Endothelial cell of umbilical vein (primary cell): ENCODE measurements around the gene CDK15. TPM values are rescaled to one million over a fixed set of nuclear protein-coding genes. Genes with fewer than 3 reads are reported as not detected.

ENCODE experiments used
- BruUV-seq: library from RNA; stranded (reverse); fragments of 400-500 nt; replicated peaks from 2 replicates; lab custom pipeline; 2021; lab: Mats Ljungman, UMichigan
- CTCF ChIA-PET: fragments of 300-600, 350-600 bp; sonication (Branson Sonifier 250); formaldehyde crosslinking; loops from one replicate; lab custom pipeline; 2021; ENCODE audit warnings: antibody characterized with exemption, inconsistent platforms; lab: Charles Lee
- POLR2A ChIA-PET: fragments of 300-600, 350-600 bp; sonication (Branson Sonifier 250); formaldehyde crosslinking; loops from one replicate; lab custom pipeline; 2021; ENCODE audit warnings: antibody characterized with exemption, inconsistent platforms; lab: Charles Lee
- DNase-seq: peaks from one replicate; pipeline ENCODE4 v3.0.0-alpha.2; 2011; ENCODE audit warnings: low read depth, low spot score
- FAIRE-seq: peaks from 2 replicates; lab custom pipeline; 2011; peaks lifted over from hg19 to GRCh38; lab: Jason Lieb, UNC
- H2AFZ ChIP-seq: 2 replicates; pipeline ENCODE4 v1.6.0; 2012; ENCODE audit warnings: low read depth, low read length, control low read depth, inconsistent platforms
- H3K27ac ChIP-seq: 2 replicates; pipeline ENCODE4 v1.5.1; 2011; ENCODE audit warnings: low read depth, mild to moderate bottlenecking, control low read depth, low read length, moderate library complexity; ENCODE audit not compliant: insufficient read depth
- H3K27me3 ChIP-seq, 2 experiments: 2 replicates each; pipeline versions ENCODE4 v1.6.0 to v1.6.1; 2011; ENCODE audit warnings: low read length in 2 of 2, mixed read lengths in 1 of 2; ENCODE audit not compliant: control insufficient read depth in 2 of 2, insufficient read depth in 2 of 2
- H3K36me3 ChIP-seq, 2 experiments: 2 replicates in 1 of 2; 3 replicates in 1 of 2; pipeline ENCODE4 v1.5.1; 2011; ENCODE audit warnings: low read length in 2 of 2, mild to moderate bottlenecking in 1 of 2, moderate library complexity in 1 of 2; ENCODE audit not compliant: control insufficient read depth in 2 of 2, insufficient read depth in 2 of 2; ENCODE audit errors: extremely low read depth in 1 of 2
- H3K4me1 ChIP-seq: 3 replicates; pipeline ENCODE4 v1.5.1; 2011; ENCODE audit warnings: mild to moderate bottlenecking, low read length; ENCODE audit not compliant: control insufficient read depth, insufficient read depth; ENCODE audit errors: extremely low read depth
- H3K4me2 ChIP-seq: 2 replicates; pipeline ENCODE4 v1.6.1; 2011; ENCODE audit warnings: low read length, control low read depth, mixed read lengths; ENCODE audit not compliant: insufficient read depth
- H3K4me3 ChIP-seq, 3 experiments: fragments of 200-600 bp in 1 of 3; sonication (generic), shearing (Covaris generic) in 1 of 3; replicated peaks in 1 of 3; 2 replicates each; pipeline ENCODE4 v1.5.1; 2011 to 2016; ENCODE audit warnings: control low read depth in 3 of 3, low read length in 3 of 3, mild to moderate bottlenecking in 2 of 3, inconsistent platforms in 1 of 3, low read depth in 1 of 3, moderate library complexity in 1 of 3; ENCODE audit not compliant: insufficient read depth in 1 of 3
- H3K79me2 ChIP-seq: 2 replicates; pipeline ENCODE4 v1.6.0; 2012; ENCODE audit warnings: low read length, inconsistent platforms; ENCODE audit not compliant: control insufficient read depth, insufficient read depth
- H3K9ac ChIP-seq: replicated peaks from 2 replicates; pipeline ENCODE3; 2011; ENCODE audit warnings: low read length, control low read depth; ENCODE audit not compliant: insufficient read depth; ENCODE audit errors: extremely low read depth
- H3K9me1 ChIP-seq: replicated peaks from 3 replicates; pipeline ENCODE4 v1.6.0; 2011; ENCODE audit warnings: mild to moderate bottlenecking, low read length; ENCODE audit not compliant: control insufficient read depth, insufficient read depth; ENCODE audit errors: extremely low read depth
- H3K9me3 ChIP-seq: replicated peaks from 2 replicates; pipeline ENCODE4 v1.5.1; 2012; ENCODE audit warnings: low read length, inconsistent platforms; ENCODE audit not compliant: control insufficient read depth, insufficient read depth
- H4K20me1 ChIP-seq: replicated peaks from 2 replicates; pipeline ENCODE3; 2011; ENCODE audit warnings: mild to moderate bottlenecking, low read length; ENCODE audit not compliant: control insufficient read depth, insufficient read depth; ENCODE audit errors: extremely low read depth
- CTCF ChIP-seq, 2 donors: IDR thresholded peaks; 1 replicate in 1 of 2; 2 replicates in 1 of 2; pipeline ENCODE4 v1.5.1; 2011; ENCODE audit warnings: low read length in 2 of 2, mild to moderate bottlenecking in 2 of 2, moderate library complexity in 2 of 2, control low read depth in 1 of 2, inconsistent platforms in 1 of 2, low read depth in 1 of 2; ENCODE audit not compliant: insufficient read depth in 1 of 2; ENCODE audit errors: extremely low read depth in 1 of 2
- EZH2 ChIP-seq: IDR thresholded peaks from 2 replicates; pipeline ENCODE4 v1.6.1; 2012; ENCODE audit warnings: borderline replicate concordance, low read depth, mild to moderate bottlenecking, moderate library complexity, low read length, inconsistent platforms; ENCODE audit not compliant: severe bottlenecking
- FOS ChIP-seq: IDR thresholded peaks from 2 replicates; pipeline ENCODE4 v1.6.1; 2011; ENCODE audit warnings: mild to moderate bottlenecking, low read length, moderate library complexity, borderline replicate concordance; ENCODE audit not compliant: insufficient read depth
- GATA2 ChIP-seq: IDR thresholded peaks from 2 replicates; pipeline ENCODE4 v1.7.0; 2011; ENCODE audit warnings: low read depth, mild to moderate bottlenecking, moderate library complexity, mixed read lengths, low read length; ENCODE audit not compliant: insufficient read length, insufficient read depth
- JUN ChIP-seq: IDR thresholded peaks from 2 replicates; pipeline ENCODE4 v1.6.1; 2011; ENCODE audit warnings: borderline replicate concordance, low read depth; ENCODE audit not compliant: insufficient read length, insufficient read depth
- MYC ChIP-seq: IDR thresholded peaks from one replicate; pipeline ENCODE4 v1.6.1; 2011; ENCODE audit warnings: mild to moderate bottlenecking, low read depth, low read length
- POLR2A ChIP-seq: IDR thresholded peaks from 2 replicates; pipeline ENCODE4 v1.6.1; 2012; ENCODE audit warnings: low read depth, mild to moderate bottlenecking, control low read depth, low read length
- POLR2AphosphoS5 ChIP-seq: IDR thresholded peaks from 2 replicates; pipeline ENCODE4 v1.6.1; 2012; ENCODE audit warnings: low read depth, mild to moderate bottlenecking, control low read depth, low read length, moderate library complexity; ENCODE audit not compliant: insufficient read depth
- dilution Hi-C: fragments of 300-500 bp; cut with MboI; formaldehyde crosslinking; loops from one replicate; pipeline ENCODE4 v1.15.0; 2019; ENCODE audit warnings: low sequenced_read_pairs; ENCODE audit not compliant: extremely low pct_ligation_motif_present
- intact Hi-C: fragments of 100-400 bp; cut with micrococcal nuclease; formaldehyde crosslinking; loops from one replicate; pipeline ENCODE4 v1.10.0; 2022
- polyA plus RNA-seq, 4 experiments: library from polyadenylated mRNA; depleted of rRNA in 3 of 4; stranded (reverse) in 3 of 4; unstranded in 1 of 4; fragments of >200 nt; gene quantifications; 2 replicates each; pipeline versions ENCODE4 v1.2.1 to v1.2.3, GENCODE V29; 2011 to 2012; ENCODE audit warnings: missing spikeins in 1 of 4
- total RNA-seq: library from RNA; stranded (reverse); gene quantifications from 2 replicates; pipeline ENCODE4 v1.2.3, GENCODE V29; 2021

CDK15 gene
- total and polyA plus RNA-seq, 2 donors (not counting 3 experiments of a cell fraction or from before 2014, with no cell fraction given): not detected

GRCh38 chr2:201777043-201777442, 29.3 kb upstream of the CDK15 start:
- DNase-seq (no peak), FAIRE-seq (no peak)
- H3K27ac ChIP-seq: no peak overlapping the region
- H3K27me3 ChIP-seq: no peaks in the 10 kb centered on the region
- no peaks in the 10 kb centered on the region for H3K9me3 ChIP-seq
- H3K9me1 ChIP-seq: no peaks in the 10 kb centered on the region
- no peak overlapping the region for H3K4me2 ChIP-seq
- H2AFZ ChIP-seq: no peak overlapping the region
- H3K79me2 ChIP-seq: peaks cover 78% of the 10 kb centered on the region
- H3K4me1 ChIP-seq: peaks cover 32% of the 10 kb centered on the region
- BruUV-seq: no TSS peak
- H3K4me3 ChIP-seq: no peak overlapping the region
- TF ChIP-seq POLR2AphosphoS5 (no peak), JUN (no peak), FOS (no peak), POLR2A (no peak), EZH2 (no peak), MYC (no peak), GATA2 (no peak)
- H3K9ac ChIP-seq: no peak overlapping the region
- ChIA-PET POLR2A (interaction anchor here (0.9 kb wide), 1 partner anchor 7 kb away, joined by 3 read pairs; no protein-coding TSS in a partner anchor), CTCF (interaction anchor here (1.8 kb wide), 1 partner anchor 9 kb away, joined by 11 read pairs; no protein-coding TSS in a partner anchor)
- no peaks in the 10 kb centered on the region for H4K20me1 ChIP-seq
- dilution Hi-C loops: no loop called here
- H3K36me3 ChIP-seq: no peaks in the 10 kb centered on the region
- intact Hi-C loops: loop anchor here (5.0 kb wide), 1 partner anchor 40 kb away; no protein-coding TSS in a partner anchor

DNA sequence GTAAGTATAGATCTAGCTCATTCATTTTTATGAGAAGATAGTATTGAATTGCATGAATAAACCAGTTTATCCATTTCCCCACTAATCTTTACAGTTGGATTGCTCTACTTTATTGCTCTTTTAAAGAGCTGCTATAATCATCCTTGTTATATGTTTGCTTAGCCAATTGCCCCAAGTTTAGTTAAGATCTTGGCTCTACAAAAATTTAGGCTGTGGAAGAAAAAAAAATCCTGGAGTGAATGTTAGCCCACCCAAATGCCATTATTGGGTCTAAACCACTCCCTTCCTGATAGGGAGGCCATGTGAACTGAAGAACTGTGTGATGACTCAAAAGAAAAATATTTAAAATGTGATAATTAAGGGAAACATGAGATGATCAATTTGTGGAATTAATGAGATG, 28.5 kb upstream of the CDK15 start:
- no peak overlapping the region for H3K9ac ChIP-seq
- H3K36me3 ChIP-seq: no peaks in the 10 kb centered on the region
- H3K9me3 ChIP-seq: no peaks in the 10 kb centered on the region
- FAIRE-seq: no peak
- peaks cover 75% of the 10 kb centered on the region for H3K79me2 ChIP-seq
- no peaks in the 10 kb centered on the region for H3K9me1 ChIP-seq
- H2AFZ ChIP-seq: no peak overlapping the region
- TF ChIP-seq CTCF (IDR thresholded peaks at IDR 0.05; ENCODE audit: extremely low read depth in 1 of 2, insufficient read depth in 1 of 2, low read depth in 1 of 2, low read length in 2 of 2) (no peak), FOS (peak; percentile 34)
- peak overlapping the region in 1 of 3 experiments; percentile 9 for H3K4me3 ChIP-seq
- H3K4me1 ChIP-seq: peaks cover 32% of the 10 kb centered on the region
- no peak overlapping the region for H3K27ac ChIP-seq
- BruUV-seq: no TSS peak
- H3K4me2 ChIP-seq: peak overlapping the region; percentile 92
- intact Hi-C loops: loop anchor here (5.0 kb wide), 1 partner anchor 41 kb away; no protein-coding TSS in a partner anchor
- DNase-seq: no peak
- POLR2A ChIA-PET: interaction anchor here (0.9 kb wide), 1 partner anchor 8 kb away, joined by 3 read pairs; no protein-coding TSS in a partner anchor
- dilution Hi-C loops: no loop called here
- no peaks in the 10 kb centered on the region for H4K20me1 ChIP-seq
- CTCF ChIA-PET: interaction anchor here (0.9 to 1.8 kb wide), 3 partner anchors 8 to 29 kb away, joined by 4 to 11 read pairs (median 4); no protein-coding TSS in a partner anchor
- peaks cover 0 to 4% of the 10 kb centered on the region in 2 experiments for H3K27me3 ChIP-seq
